SK-N-MC (cell line): Measurements from ENCODE around the gene VSNL1.

Source experiments
- EZH2 ChIP-seq: fragments of 200-600 bp; sonication (generic); IDR thresholded peaks from one replicate; pipeline ENCODE4 v1.6.1; 2017; ENCODE audit warnings: antibody characterized with exemption
- FOXP2 ChIP-seq: optimal IDR thresholded peaks from 2 replicates; pipeline ENCODE3; 2011; ENCODE audit warnings: mild to moderate bottlenecking, moderate library complexity; ENCODE audit not compliant: insufficient read depth; ENCODE audit errors: extremely low read length, control extremely low read depth

GRCh38 chr2:17515652-17516051 lies 24.8 kb upstream of the VSNL1 start:
- TF ChIP-seq EZH2 = no peak
- no peak for TF ChIP-seq FOXP2
